HG03045 (cell line): Measurements from ENCODE around the gene ABCC5.

Source experiments
- ATAC-seq: cut with Tn5 transposase; IDR thresholded peaks from one replicate; pipeline ENCODE4 v1.9.1; 2021; ENCODE audit warnings: mild to moderate bottlenecking, moderate library complexity; ENCODE audit not compliant: unreplicated experiment

ABCC5 gene

GRCh38 chr3:183981990-183982644, 35.6 kb downstream of the ABCC5 start:
- ATAC-seq = no peak

GRCh38 chr3:183980403-183980802, 37.3 kb downstream of the ABCC5 start:
- no peak for ATAC-seq

- no peak for ATAC-seq
Observed at GRCh38 chr3:183975981-183976662, 41.6 kb downstream of the ABCC5 start.

GRCh38 chr3:183968666-183969245, 48.9 kb downstream of the ABCC5 start:
- no peak for ATAC-seq

GRCh38 chr3:183967693-183968092, 50.0 kb downstream of the ABCC5 start:
- ATAC-seq = no peak

GRCh38 chr3:183966361-183966791, 51.3 kb downstream of the ABCC5 start:
- no peak for ATAC-seq

GRCh38 chr3:183962807-183963206, 54.9 kb downstream of the ABCC5 start:
- no peak for ATAC-seq

- no peak for ATAC-seq
Observed at GRCh38 chr3:183959214-183959613, 58.5 kb downstream of the ABCC5 start.

- no peak for ATAC-seq
Observed at GRCh38 chr3:183958775-183959174, 58.9 kb downstream of the ABCC5 start.

- no peak for ATAC-seq
Observed at GRCh38 chr3:183958226-183958625, 59.5 kb downstream of the ABCC5 start.

GRCh38 chr3:183954875-183955274, 62.8 kb downstream of the ABCC5 start:
- ATAC-seq = no peak

- ATAC-seq = no peak
Observed at GRCh38 chr3:183953471-183954070, 64.1 kb downstream of the ABCC5 start.

GRCh38 chr3:183951459-183951858, 66.2 kb downstream of the ABCC5 start:
- no peak for ATAC-seq

- ATAC-seq = no peak
Observed at GRCh38 chr3:183949690-183950089, 68.0 kb downstream of the ABCC5 start.

- ATAC-seq = no peak
Observed at GRCh38 chr3:183946037-183946436, 71.6 kb downstream of the ABCC5 start.

- ATAC-seq = no peak
Observed at GRCh38 chr3:183944775-183945174, 72.9 kb downstream of the ABCC5 start.

- ATAC-seq = no peak
Observed at GRCh38 chr3:183943739-183944138, 73.9 kb downstream of the ABCC5 start.

GRCh38 chr3:183941216-183941615, 76.5 kb downstream of the ABCC5 start:
- ATAC-seq = no peak

GRCh38 chr3:183937601-183938286, 79.9 kb downstream of the ABCC5 start:
- no peak for ATAC-seq

- no peak for ATAC-seq
Observed at GRCh38 chr3:183933160-183933559, 84.5 kb downstream of the ABCC5 start.

- no peak for ATAC-seq
Observed at GRCh38 chr3:183931881-183932280, 85.8 kb downstream of the ABCC5 start.
